ENCODE results near the gene PDE4D.

Gene PDE4D

DNA sequence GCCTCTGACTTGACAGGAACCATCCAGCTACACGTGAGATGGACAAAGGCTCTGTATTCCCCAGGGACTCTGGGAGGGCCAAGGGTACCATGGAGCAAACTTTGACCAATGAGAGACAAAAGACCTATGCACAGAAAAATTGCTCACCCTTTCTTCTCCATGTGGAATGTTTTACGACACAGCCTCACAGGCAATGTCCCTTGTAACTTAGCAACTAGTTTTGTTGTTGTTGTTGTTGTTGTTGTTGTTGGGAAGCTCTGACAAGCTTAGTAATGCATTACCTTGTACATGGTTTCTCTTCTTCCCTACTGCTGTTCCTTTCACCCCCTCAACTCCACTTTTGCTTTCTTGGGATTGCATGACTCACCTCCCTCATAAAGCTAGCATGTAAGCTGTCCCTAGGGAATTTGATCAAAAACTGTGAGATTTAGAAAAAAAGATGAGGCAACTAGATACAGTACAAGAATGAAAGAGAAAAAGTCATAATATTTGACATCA lies 759.7 kb downstream of the PDE4D start:
- Mint-ChIP-seq H3K4me3 (no peak overlapping the region), H3K9me3 (no peaks in the 10 kb centered on the region), H3K36me3 (no peaks in the 10 kb centered on the region), H3K4me1 (peaks cover 32% of the 10 kb centered on the region), H3K27ac (peak overlapping the region; percentile 56)
- ATAC-seq: no peak
- no peak for DNase-seq (ENCODE audit: low spot score in 2 of 2)

DNA sequence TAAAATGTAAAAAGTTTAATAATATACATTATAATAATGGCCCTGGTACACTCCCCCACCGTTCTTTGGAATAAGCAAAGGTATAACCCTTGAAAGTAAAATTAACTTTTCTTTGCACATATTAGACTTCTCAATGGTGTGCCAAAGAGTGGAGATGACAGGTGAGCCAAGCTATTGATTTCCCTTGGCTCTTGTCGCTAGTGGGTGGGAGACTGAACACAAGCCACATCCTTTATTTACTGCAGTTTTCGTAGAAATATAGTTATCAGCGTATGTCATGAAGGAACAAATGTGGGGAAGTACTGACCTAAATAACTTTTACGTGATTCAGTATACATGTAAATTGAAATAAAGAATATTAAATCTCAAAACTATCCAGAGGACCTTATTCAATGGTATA lies 761.4 kb downstream of the PDE4D start:
- peaks cover 30% of the 10 kb centered on the region for H3K4me1 Mint-ChIP-seq
- no peak for DNase-seq (ENCODE audit: low spot score in 2 of 2)
- H3K27ac Mint-ChIP-seq: peak overlapping the region; percentile 37
- no peaks in the 10 kb centered on the region for H3K9me3 Mint-ChIP-seq
- ATAC-seq: peak; percentile 52
- H3K36me3 Mint-ChIP-seq: no peaks in the 10 kb centered on the region
- peak overlapping the region; percentile 34 for H3K4me3 Mint-ChIP-seq

DNA sequence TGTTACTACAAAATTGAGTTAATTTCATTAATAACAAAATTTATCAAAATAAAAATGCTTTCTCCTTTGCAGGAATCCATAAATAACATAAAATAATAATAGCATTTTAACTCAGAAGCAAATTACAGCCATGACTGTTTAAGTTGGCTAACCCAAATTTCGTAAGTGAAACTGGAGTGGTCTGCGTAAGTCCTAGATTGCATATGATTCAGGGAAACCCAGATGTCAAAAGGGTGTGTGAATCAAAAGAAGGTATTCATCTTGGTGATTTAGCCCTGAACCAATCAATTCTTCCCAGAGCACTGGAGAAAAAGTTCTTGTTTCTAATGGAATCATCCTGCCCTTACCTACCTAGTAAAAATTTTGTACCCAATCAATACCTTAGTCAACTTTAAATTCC lies 763.1 kb downstream of the PDE4D start:
- Mint-ChIP-seq H3K36me3 (no peaks in the 10 kb centered on the region), H3K27ac (peak overlapping the region; percentile 37), H3K9me3 (no peaks in the 10 kb centered on the region), H3K4me3 (no peak overlapping the region), H3K4me1 (peaks cover 26% of the 10 kb centered on the region)
- ATAC-seq (peak; percentile 40), DNase-seq (ENCODE audit: low spot score in 2 of 2) (no peak)

DNA sequence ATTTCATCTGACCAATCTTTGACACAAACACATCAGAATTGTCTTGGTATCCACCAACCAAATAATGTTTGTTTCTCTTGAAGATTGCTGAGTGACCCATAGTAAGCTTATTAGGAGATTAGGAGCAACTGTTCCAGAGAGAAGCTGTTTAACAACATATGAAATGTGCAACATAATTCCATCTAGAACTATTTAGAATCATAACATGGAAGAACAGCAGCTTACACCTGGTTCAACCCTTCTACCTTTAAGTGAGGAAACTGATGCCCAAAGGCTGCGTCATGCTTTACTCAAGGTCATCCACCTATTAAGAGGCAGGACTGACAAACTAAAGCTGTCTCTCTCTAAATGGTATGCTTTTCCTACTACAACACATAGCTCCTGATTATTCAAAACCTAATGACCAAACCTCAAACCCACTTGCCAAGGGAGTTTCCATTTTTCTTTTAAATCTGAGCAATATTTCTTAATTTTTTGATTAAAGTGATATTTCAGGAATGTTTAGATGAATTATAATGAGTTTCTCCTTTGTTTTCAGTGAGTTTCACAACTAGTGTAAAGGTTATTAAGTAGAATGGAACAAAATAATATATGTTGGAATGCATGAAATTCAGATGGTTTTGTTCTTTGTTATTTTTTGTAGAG lies 764.8 kb downstream of the PDE4D start:
- Mint-ChIP-seq H3K9me3 (no peaks in the 10 kb centered on the region), H3K4me1 (peaks cover 17% of the 10 kb centered on the region), H3K4me3 (no peak overlapping the region), H3K27ac (no peak overlapping the region), H3K36me3 (no peaks in the 10 kb centered on the region)
- ATAC-seq: no peak
- no peak for DNase-seq (ENCODE audit: low spot score in 2 of 2)

DNA sequence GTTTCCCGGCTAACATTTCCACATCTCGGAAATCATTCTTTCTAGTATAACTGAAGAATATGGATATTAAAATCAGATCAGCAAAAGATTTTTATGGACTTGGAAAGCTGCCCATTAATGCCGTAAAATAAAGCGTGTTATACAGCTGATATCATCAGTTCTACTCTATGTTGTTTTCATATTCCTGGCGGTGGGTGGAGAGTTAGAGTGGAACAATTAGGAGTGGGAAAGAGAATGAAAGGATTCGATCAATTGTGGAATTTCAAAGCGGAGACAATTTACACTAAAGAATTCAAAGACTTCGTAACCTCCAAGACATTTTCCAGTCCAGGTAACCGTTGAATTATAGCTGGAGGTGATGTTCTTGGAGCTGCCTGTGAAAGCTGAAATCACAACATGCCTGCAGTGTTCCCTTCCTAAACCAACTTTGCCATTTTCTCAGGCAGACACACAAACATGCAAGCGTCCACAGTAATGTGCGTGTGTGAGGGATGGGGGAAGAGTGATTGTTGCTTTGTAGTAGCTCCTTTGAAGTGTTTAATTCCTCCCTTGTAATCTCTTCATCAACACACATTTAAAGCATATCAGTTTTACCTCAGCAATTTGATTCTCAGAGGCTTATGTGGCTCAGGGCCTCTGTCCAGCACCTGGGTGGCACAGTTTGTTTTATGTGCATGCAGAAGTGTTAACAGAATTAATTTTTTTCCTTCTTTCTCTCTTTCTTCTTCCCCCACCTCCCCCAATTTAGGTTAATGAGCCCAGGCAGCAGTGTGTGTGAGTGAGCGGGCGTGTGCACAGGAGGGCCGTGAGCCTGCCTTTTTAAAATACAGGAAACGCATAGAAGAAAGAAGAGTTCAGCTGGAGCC lies 766.6 kb downstream of the PDE4D start:
- no peak for DNase-seq (ENCODE audit: low spot score in 2 of 2)
- Mint-ChIP-seq H3K4me3 (no peak overlapping the region), H3K36me3 (no peaks in the 10 kb centered on the region)

DNA sequence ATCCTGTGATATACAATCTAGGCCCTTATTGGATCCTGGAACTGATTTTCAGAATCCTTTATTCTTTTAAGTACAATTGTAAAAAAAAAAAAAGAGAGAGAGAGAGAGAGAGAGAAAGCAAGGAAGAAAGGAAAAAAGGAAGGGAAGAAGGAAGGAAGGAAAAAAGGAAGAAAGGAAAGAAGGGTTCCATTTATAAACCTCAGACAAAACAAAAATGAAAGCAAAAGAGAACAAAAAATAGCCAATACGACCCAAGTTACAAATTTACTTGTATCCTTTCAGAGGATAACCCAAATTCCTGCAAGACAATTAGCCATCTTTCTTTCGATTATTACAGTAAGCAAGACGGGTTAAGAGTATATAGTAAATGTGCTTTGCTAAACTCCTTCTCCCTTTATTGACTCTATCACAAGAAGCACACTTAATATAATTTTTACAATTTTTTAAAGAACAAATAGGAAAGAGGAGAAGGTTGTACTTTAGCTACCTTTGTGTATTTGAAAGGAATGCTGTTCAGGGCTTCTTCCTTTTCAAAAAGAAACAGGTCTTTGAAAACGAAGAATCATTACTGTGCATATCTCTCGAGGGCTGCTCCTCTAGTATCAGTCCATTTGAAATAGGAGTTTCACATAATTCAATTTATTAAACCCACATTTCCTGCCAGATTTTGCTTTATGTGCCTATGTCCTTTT lies 767.4 kb downstream of the PDE4D start:
- Mint-ChIP-seq H3K4me1 (peaks cover 6% of the 10 kb centered on the region), H3K27ac (no peak overlapping the region), H3K4me3 (no peak overlapping the region), H3K36me3 (no peaks in the 10 kb centered on the region), H3K9me3 (no peaks in the 10 kb centered on the region)
- DNase-seq (ENCODE audit: low spot score in 2 of 2) (no peak), ATAC-seq (no peak)

More for the DNA sequence above, 766.6 kb downstream of the PDE4D start:
- no peak overlapping the region for H3K27ac Mint-ChIP-seq
- H3K4me1 Mint-ChIP-seq: peaks cover 9% of the 10 kb centered on the region
- H3K9me3 Mint-ChIP-seq: no peaks in the 10 kb centered on the region
- ATAC-seq: peak; percentile 0

DNA sequence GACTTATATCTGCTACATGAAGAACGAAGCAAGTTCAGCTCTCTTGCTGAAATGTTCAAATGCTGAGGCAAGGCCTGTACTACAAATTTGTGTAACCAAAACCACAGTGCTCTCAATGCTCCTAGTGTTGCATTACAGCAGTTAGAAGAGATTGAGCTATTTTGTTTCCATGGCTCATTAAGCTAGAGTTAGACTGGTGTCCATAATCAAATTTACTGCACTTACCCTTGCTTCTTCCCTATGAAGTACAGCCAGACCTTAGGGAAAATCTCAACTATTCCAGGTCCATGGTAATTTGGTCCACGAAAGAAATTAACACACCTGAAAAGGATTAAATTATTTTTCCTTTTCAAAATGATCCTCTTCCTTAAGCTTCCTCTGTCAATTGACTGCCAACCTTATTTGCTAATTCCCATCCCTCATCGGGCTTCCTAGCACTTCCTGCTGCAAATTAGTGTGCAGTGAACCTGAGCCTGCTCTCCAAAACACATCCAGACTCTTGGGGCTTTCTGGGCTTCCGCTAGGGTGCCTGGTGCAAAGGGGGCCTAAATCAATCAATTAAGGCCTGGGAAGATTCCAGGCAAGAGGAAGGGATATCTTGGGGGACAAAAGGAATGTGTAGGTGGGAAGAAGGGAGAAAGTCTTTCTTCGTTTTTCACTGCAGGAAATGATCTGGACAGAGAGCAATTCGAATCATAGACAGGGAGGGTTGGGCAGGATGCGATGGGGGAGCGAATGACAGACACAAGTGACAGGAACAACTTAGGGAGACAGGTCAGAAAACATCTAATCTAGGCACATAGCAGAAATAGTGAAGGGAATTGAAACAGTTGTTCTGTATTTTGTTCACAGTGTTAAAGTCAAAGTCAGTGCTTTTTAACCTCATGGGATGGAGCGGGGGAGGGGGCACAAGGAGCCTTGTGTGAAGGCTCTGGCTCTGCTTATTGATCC lies 768.2 kb downstream of the PDE4D start:
- H3K36me3 Mint-ChIP-seq: no peaks in the 10 kb centered on the region
- peaks cover 13% of the 10 kb centered on the region for H3K4me1 Mint-ChIP-seq
- no peak overlapping the region for H3K27ac Mint-ChIP-seq
- DNase-seq (ENCODE audit: low spot score in 2 of 2): no peak
- H3K4me3 Mint-ChIP-seq: no peak overlapping the region
- ATAC-seq: peak; percentile 54
- H3K9me3 Mint-ChIP-seq: peaks cover under 1% of the 10 kb centered on the region

DNA sequence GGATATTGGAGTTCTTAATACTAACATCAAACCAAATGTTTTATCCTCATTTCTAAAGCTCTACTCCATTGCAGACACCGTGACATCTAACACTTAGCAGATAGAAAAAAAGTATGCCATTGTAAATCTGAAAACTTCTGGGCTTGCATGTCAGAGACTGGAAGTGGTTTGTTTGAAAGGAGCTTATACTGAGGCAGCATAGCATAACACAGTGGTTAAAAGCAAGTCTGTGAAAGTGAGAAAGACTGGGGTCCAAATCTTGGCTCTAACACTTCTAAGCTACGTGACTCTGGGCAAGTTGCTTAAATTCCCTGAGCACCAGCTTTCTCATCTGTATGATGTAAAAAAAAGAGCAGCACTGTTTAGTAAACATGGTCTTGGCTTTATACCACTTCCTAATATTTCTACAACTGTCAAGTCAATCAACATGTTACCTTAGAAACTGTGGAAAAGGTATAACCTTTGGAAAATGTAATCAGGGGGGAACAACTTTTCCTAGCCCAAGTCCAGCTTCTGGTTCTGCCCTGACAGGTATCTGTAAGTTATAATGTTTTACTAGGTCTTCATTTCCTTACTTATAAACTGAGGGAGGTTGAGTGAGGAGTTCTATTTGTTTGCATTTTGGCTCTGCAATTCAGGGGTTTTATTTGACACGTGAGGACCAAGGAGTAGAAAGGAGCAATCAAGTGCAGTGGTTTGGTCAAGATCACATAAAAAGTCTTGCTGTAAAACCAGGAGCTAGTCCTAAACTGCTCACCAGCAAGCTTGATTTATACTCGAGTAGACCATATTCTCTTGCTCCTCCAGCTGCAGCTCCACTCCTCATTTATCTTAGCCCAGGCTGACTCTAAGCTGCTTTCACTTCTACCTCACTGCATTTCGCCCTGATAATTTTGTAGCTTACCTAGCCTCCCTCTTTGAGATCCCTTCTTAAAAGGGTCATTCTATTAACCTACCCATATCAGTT lies 769.6 kb downstream of the PDE4D start:
- H3K4me3 Mint-ChIP-seq: no peak overlapping the region
- ATAC-seq (peak; percentile 78), DNase-seq (ENCODE audit: low spot score in 2 of 2) (peak in 1 of 2 donors; percentile 50)
- H3K27ac Mint-ChIP-seq: no peak overlapping the region
- H3K9me3 Mint-ChIP-seq: peaks cover 2% of the 10 kb centered on the region
- no peaks in the 10 kb centered on the region for H3K36me3 Mint-ChIP-seq
- peaks cover 13% of the 10 kb centered on the region for H3K4me1 Mint-ChIP-seq

DNA sequence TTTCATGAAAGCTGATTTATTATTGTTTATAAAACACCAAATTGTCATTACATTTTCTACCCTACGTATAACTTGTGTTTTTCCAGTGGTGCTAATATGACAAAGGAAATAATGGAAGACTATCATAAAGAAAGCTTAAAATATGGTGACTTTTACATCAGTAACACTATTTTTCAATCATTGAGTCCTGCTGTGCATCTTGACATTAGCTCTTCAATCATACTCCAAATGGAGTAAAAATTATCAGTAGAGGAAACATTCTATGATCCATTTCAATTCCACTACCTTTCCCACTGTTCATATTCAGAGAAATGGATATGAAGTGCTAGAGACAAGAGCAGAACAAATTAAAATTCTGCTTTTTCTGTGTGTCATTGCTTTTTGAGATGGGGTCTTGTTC lies 774.0 kb downstream of the PDE4D start:
- no peak overlapping the region for H3K4me3 Mint-ChIP-seq
- H3K4me1 Mint-ChIP-seq: peaks cover 13% of the 10 kb centered on the region
- DNase-seq (ENCODE audit: low spot score in 2 of 2): no peak
- ATAC-seq: no peak
- H3K27ac Mint-ChIP-seq: no peak overlapping the region
- no peaks in the 10 kb centered on the region for H3K36me3 Mint-ChIP-seq
- H3K9me3 Mint-ChIP-seq: peaks cover 2% of the 10 kb centered on the region

DNA sequence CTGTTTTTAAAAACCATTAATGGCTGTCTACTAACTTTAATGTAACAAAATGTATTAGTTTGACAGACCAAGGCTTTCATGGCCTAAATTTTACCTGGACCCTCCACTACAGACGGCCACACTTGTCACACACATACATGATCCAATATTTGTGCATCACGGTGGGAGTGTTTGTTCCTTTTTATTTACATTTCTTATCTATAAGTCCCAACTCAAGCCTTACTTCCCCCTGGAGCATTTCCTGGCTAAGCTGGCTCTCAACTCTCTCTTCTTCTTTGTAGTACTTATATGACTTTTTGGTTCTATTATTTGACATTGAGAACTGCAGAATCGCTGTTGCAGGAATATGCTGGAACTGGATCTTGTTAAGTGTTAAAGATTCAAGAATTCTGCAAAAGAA lies 776.2 kb downstream of the PDE4D start:
- DNase-seq (ENCODE audit: low spot score in 2 of 2) (no peak), ATAC-seq (no peak)
- peaks cover 13% of the 10 kb centered on the region for H3K4me1 Mint-ChIP-seq
- no peaks in the 10 kb centered on the region for H3K36me3 Mint-ChIP-seq
- peaks cover 2% of the 10 kb centered on the region for H3K9me3 Mint-ChIP-seq
- no peak overlapping the region for H3K27ac Mint-ChIP-seq
- H3K4me3 Mint-ChIP-seq: no peak overlapping the region

DNA sequence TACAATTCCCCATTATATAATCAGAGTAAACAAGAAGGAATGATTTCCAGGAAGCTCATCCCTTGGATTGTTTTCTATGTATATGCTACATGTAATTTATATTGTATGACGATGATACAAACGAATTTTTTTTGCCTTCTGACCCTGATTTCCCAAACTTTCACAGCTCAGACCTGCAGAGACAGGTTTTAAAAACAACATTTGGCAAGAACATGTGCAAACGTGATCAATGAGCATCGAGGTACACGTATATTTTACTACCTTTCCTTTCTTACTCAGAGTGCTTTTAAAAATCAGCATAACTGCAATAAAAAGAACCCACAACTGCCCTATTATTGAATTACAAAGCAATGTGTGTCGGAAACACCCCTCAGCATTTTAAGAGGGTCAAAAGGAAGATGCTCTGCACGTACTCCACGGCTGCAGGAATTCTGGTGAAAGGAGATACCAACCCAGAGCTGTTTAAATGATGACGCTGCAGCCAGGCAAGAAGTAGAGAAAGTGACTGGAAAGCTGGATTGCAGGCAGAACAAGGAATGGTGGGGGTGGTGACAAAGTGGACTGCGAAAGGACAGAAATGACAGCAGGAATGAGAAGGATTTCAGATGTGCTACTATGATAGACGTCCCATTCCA lies 777.2 kb downstream of the PDE4D start:
- H3K4me3 Mint-ChIP-seq: no peak overlapping the region

DNA sequence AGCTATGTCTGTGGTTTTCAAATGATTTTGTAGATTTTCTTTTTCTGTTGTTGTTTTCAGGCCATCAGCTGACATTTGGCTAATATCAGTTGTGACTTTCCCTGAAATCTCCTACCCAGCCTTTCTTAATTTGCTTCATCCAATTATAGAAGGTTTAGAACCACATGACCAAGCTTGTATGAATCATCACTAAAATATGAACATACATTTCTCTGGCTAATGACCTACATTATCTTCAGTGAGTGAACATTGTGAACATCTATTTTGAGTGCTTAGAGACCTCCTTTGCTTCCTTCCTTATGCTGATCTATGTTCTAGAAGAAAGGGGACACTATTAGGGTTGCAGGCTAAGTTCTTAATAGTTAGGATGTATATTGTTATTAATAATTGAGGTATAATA lies 778.2 kb downstream of the PDE4D start:
- Mint-ChIP-seq H3K27ac (no peak overlapping the region), H3K4me3 (no peak overlapping the region), H3K9me3 (peaks cover 2% of the 10 kb centered on the region), H3K36me3 (no peaks in the 10 kb centered on the region), H3K4me1 (no peaks in the 10 kb centered on the region)
- ATAC-seq (no peak), DNase-seq (ENCODE audit: low spot score in 2 of 2) (no peak)

More for the DNA sequence above, 777.2 kb downstream of the PDE4D start:
- H3K9me3 Mint-ChIP-seq: peaks cover 2% of the 10 kb centered on the region
- ATAC-seq: no peak
- no peaks in the 10 kb centered on the region for H3K36me3 Mint-ChIP-seq
- peaks cover 8% of the 10 kb centered on the region for H3K4me1 Mint-ChIP-seq
- no peak for DNase-seq (ENCODE audit: low spot score in 2 of 2)
- no peak overlapping the region for H3K27ac Mint-ChIP-seq

DNA sequence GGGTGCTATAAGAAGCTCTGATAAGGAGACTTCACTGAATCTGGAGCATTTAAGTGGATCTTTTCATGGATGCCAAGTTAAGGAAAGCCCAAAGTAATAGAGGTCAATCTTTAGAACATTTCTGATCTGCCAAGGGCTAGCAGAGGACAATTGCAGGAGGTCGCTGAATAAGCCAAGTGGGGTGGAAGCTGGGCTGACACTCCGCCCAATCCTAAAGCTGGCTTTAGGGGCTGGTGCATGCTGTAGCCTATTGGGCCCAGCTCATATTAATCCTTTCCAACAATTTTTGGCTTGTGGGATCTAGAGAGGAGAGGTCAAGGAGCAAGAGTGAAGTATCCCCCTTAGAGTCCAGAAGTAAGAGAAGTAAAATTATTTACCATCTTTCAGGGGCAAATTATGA lies 784.1 kb downstream of the PDE4D start:
- H3K4me1 Mint-ChIP-seq: peaks cover 14% of the 10 kb centered on the region
- no peaks in the 10 kb centered on the region for H3K36me3 Mint-ChIP-seq
- H3K27ac Mint-ChIP-seq: no peak overlapping the region
- H3K4me3 Mint-ChIP-seq: no peak overlapping the region
- DNase-seq (ENCODE audit: low spot score in 2 of 2) (no peak), ATAC-seq (no peak)
- H3K9me3 Mint-ChIP-seq: no peaks in the 10 kb centered on the region

Measured in stimulated activated effector memory CD8-positive, alpha-beta T cell treated with anti-CD3 and anti-CD28 coated beads, Interleukin-12 subunit alpha, Interleukin-12 subunit beta, amount 100 ng/mL, for 72 hours (primary cell).